GM12873 (cell line): Measurements from ENCODE around the gene FAM227B.

Source experiments
- CTCF ChIP-seq: IDR thresholded peaks from 2 replicates; pipeline ENCODE4 v1.5.1; 2012; ENCODE audit warnings: low read depth, mild to moderate bottlenecking, moderate library complexity, low read length, control low read depth; ENCODE audit not compliant: insufficient read depth; ENCODE audit errors: missing control alignments

Gene FAM227B

GRCh38 chr15:49300856-49301255, 319.8 kb downstream of the FAM227B start:
- TF ChIP-seq CTCF = no peak

GRCh38 chr15:49297584-49297983, 323.0 kb downstream of the FAM227B start:
- TF ChIP-seq CTCF = no peak

- TF ChIP-seq CTCF = no peak
Measured at GRCh38 chr15:49296258-49296657, 324.4 kb downstream of the FAM227B start.

- no peak for TF ChIP-seq CTCF
Measured at GRCh38 chr15:49293941-49294340, 326.7 kb downstream of the FAM227B start.

GRCh38 chr15:49290191-49290590, 330.4 kb downstream of the FAM227B start:
- TF ChIP-seq CTCF = no peak

GRCh38 chr15:49288391-49288790, 332.2 kb downstream of the FAM227B start:
- no peak for TF ChIP-seq CTCF

- TF ChIP-seq CTCF = no peak
Measured at GRCh38 chr15:49287481-49287880, 333.1 kb downstream of the FAM227B start.
